DMS153 treated with DMSO at 0.1 percent for 48 hours (cell line): ENCODE measurements around the gene PTPRQ.

Experiments used
- DNase-seq: peaks from one replicate; lab custom pipeline; 2025; ENCODE audit not compliant: unreplicated experiment; lab: John Stamatoyannopoulos, UW

PTPRQ gene

GRCh38 chr12:80698847-80699542 is 255.0 kb downstream of the PTPRQ start:
- no peak for DNase-seq

GRCh38 chr12:80700327-80700726 is 256.3 kb downstream of the PTPRQ start:
- DNase-seq: no peak

DNA sequence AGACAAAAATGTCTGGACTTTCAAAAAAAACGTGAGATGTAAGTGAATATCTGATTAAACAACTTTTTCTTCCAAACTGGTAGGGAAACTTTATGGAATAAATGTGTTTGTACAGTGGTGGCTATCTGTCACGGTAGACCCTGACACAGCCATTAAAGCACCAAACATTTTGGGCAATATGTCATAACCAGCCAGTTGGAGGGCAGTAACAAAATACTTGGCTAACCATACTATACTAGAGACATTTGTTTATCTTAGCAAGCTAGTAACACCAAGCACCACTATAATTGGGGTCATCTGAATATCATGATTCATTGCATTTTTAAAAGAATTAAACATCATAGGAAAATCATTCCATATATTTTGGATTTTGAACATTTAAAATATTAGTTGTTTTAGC is 257.4 kb downstream of the PTPRQ start:
- no peak for DNase-seq

DNA sequence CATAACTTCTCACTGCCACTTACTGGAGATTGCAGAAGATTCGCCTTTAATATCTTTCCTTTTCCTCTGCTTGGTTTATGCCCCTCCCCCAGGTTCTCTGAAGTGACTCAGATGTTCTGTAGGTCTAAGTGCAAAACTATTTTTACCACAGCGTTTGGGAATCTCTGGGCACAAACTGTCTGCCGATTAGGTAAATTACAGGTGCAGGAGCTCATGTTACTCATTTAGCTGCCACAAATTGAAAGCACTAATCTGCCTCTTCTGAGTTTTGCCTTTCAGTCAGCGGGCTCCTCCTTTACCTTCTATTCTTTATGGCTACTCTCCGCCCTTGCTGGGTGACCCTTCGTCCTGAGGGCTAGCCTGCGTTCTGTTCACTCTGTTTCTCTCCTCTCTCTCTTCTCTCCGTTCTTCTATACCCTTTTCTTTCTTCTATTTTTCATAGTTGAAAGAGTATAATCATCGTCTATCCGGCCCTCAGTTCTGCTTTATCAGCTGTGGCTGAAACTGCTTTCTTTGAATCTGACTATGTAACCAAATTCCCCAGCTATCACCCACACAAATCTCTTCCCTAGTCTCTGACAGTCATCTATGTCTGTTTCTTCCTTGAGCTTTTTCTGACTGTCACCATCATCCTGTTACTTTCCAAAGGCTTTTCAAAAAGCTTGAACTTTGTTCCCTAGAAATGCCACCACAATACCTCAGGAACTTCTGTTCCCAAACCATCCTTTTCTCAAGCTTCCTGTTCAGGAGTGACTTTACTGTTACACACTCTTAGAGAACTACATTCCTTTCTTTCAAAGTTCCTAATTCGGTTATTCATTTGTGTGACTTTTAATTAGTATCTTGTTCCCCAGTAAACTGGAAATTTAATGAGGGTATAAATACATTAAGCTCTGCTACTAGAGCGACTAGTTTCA is 259.1 kb downstream of the PTPRQ start:
- no peak for DNase-seq

DNA sequence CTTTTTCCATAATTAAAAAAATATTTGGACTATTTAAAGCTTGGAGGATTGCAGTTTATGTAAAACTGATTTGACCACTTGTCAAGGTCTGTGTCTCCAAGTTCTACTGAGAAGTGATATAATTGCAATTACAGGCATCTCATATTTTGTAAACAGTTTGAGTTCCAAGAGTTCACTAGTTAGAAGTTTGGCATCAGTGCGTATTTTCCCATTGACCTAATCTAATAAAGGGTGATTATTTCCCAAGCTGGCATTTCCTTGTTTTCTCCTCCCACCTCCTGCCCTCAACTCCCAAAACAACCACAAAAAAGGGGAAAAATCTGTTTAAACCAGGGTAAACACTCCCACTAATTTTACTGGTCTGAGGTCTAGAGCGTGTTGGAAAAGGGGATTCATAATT is 260.4 kb downstream of the PTPRQ start:
- no peak for DNase-seq

DNA sequence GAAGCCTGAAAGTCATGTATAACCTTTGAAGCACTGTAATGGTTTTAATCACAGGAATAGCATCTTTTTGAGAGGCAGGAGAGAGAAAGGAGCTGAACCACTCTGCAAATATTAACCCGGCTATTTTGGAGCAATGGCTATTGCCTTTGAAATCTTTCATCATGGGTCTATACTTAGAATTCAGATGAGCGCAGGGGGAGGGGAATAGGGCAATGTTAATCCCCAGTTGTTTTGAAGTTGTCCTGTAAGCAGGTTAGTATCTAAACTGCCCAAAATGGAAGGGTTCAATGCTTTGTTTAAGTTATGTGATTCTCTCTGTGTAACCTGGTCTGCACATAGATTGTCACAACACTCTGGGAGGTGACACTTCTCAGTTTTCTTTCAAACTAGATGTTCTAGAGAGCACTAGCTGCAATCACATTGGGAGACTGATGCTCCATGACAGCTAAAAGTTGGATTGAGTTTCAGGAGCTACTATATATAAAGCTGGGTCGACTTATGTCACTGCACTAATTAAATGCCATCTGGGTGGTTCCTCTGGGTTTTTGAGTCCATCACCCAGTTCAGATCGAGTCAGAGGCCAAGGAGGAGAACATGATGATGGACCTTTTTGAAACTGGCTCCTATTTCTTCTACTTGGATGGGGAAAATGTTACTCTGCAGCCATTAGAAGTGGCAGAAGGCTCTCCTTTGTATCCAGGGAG is 263.2 kb downstream of the PTPRQ start, which contains the start of gene MYF6:
TSS of gene MYF6 (plus strand) at position 509 of the 704 bp plus-strand sequence. CDS start at position 595, 86 bp downstream.
- no peak for DNase-seq

DNA sequence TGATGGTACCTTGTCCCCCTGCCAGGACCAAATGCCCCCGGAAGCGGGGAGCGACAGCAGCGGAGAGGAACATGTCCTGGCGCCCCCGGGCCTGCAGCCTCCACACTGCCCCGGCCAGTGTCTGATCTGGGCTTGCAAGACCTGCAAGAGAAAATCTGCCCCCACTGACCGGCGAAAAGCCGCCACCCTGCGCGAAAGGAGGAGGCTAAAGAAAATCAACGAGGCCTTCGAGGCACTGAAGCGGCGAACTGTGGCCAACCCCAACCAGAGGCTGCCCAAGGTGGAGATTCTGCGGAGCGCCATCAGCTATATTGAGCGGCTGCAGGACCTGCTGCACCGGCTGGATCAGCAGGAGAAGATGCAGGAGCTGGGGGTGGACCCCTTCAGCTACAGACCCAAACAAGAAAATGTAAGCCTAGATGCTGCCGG is 263.8 kb downstream of the PTPRQ start:
- no peak for DNase-seq

DNA sequence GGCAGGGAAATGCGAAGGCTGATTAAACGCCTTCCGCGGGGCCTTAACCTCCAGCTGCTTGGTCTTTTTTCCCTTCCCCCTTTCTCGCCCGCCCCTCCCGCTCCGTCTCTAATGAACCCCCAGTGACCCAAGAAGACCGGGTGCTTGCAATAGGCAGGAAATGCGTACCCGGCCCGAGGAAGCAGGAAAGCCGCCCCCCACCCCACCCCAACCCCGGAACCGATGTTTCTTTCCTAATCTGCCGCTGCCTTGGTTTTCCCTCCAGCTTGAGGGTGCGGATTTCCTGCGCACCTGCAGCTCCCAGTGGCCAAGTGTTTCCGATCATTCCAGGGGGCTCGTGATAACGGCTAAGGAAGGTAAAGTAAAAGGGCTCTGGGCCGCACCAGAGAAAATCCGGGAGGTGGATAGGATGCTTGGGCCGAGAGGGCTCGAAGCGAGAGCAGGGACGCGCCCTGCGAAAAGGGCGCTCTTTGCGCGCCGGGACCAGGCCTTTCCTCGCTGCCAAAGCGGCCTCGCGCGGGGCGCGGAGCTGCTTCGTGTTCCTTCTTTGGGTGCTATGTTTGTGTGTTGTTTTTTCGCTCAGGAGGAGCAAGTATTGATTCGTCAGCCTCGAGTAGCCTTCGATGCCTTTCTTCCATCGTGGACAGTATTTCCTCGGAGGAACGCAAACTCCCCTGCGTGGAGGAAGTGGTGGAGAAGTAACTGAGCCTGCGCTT is 264.4 kb downstream of the PTPRQ start:
- DNase-seq: no peak

DNA sequence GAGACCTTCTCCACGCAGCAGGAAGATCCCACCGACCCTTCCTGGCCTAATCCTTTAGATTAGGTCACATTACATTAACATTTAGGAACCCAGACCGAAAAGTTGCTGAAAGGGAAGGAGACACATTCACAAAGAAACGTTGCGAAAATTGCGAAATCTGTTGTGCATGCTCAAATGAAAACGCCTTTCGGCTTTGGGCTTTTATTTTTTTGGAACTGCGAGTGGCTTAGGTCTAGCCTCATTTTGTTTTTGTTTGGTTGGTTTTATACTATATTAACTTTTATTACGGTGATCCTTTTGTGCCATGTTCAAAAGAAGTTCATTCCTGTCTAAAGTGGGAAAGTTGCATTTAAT is 264.9 kb downstream of the PTPRQ start:
- no peak for DNase-seq

- DNase-seq: no peak
These were observed 266.0 kb downstream of the PTPRQ start for GRCh38 chr12:80709811-80710726.

DNA sequence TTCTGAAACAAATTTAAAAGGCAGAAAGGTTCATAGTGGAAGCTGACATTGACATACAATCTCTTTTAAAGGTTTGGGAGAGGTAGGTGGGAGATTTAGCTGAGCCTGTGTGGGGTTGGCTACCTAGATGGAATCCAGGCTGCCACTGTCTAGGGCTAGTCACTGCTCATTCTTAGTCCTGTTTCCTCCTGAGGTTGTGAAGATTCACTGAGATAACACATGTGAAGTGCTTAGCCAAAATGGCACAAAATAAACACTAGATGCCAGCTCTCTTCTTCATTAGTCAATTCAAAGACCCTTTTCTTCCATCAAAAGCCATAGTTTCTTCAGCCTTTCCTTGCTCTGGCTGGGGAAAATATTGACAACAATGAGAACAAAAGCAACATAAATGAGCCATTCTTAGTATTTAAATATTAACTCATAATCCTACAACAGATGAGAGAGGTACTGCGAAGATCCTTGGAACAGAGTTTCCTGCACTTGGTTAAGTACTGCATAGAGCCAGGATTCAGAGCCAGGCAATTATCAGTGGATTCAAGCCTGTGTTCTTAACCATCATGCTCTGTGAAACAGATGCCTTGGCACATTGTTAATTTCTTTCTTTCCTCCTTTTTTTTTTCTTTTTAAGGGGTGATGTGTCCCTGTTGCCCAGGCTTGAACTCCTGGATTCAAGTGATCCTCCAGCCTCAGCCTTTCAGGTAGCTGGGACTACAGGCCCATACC is 266.9 kb downstream of the PTPRQ start:
- DNase-seq: no peak

GRCh38 chr12:80711866-80712265 is 267.8 kb downstream of the PTPRQ start:
- DNase-seq: no peak

GRCh38 chr12:80712866-80713265 is 268.8 kb downstream of the PTPRQ start:
- no peak for DNase-seq

DNA sequence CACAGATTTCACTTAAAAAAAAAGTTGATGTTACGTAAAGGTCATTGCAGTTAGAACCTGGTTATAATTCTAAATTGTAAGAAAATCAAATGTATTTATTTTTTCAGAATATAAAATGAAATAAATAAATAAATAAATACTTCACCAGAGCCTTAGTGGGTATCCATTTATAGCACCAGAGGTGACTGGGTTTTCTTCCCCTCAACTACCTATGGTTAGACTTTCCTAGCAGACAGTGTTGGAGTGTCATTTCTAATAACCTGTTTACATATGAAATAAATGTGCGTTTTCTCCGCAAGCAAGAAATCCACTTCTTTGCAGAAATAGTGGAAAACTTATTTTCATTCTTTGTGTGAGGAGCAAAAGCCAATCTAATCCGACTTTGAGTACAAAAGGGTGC is 269.4 kb downstream of the PTPRQ start:
- no peak for DNase-seq

DNA sequence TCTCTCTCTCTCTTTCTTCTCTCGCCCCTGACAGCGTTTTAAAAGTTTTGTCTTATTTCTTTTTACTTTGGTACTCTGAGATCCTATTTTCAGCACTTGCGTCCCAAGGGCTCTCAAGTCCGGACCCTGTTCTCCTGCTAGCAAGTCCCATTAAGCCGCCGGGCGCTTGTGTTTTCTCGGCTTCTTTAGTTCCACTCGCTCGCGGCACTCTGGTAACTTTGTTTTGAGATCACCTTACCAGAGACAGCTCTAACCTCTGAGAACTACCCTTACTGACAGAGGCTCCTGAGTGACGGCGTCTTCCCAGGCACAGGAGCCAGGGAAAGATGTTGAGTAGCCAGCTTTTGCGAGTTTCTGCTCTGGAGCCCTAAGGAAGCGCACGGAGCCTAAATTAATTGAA is 270.0 kb downstream of the PTPRQ start:
- DNase-seq: no peak

- DNase-seq: no peak
These were observed 270.8 kb downstream of the PTPRQ start for GRCh38 chr12:80714846-80715245.

- DNase-seq: no peak
These were observed 271.7 kb downstream of the PTPRQ start for GRCh38 chr12:80715713-80716249.

GRCh38 chr12:80716696-80717469 is 272.8 kb downstream of the PTPRQ start, which contains the start of gene MYF5:
Gene MYF5, plus strand, starts transcription at chr12:80716912. Its CDS starts 152 bp downstream, at chr12:80717064.
- no peak for DNase-seq
